HG03280 (cell line): ENCODE data around the gene DUSP22.
"Not testable (repeated sequence)": the region's sequence is repeated elsewhere in the genome, so short reads cannot be mapped to it uniquely, and the experiment has no call there.

Experiments
- ATAC-seq: cut with Tn5 transposase; IDR thresholded peaks from one replicate; pipeline ENCODE4 v1.9.1; 2021; ENCODE audit warnings: mild to moderate bottlenecking, moderate library complexity; ENCODE audit not compliant: unreplicated experiment

Gene DUSP22

GRCh38 chr6:279341-280029 lies 12.8 kb upstream of the DUSP22 start:
- ATAC-seq = no peak

GRCh38 chr6:280775-281468 lies 11.4 kb upstream of the DUSP22 start:
- no peak for ATAC-seq

- ATAC-seq = no peak
Observed at GRCh38 chr6:281469-282103, 10.7 kb upstream of the DUSP22 start.

GRCh38 chr6:282177-282866 lies 10.0 kb upstream of the DUSP22 start:
- no peak for ATAC-seq

- no peak for ATAC-seq
Observed at GRCh38 chr6:282867-283416, 9.3 kb upstream of the DUSP22 start.

GRCh38 chr6:284486-284885 lies 7.8 kb upstream of the DUSP22 start:
- no peak for ATAC-seq

- no peak for ATAC-seq
Observed at GRCh38 chr6:285030-285771, 7.1 kb upstream of the DUSP22 start.

GRCh38 chr6:285902-286301 lies 6.4 kb upstream of the DUSP22 start:
- ATAC-seq = not testable (repeated sequence)

- no peak for ATAC-seq
Observed at GRCh38 chr6:286681-287488, 5.4 kb upstream of the DUSP22 start.

GRCh38 chr6:287489-287860 lies 4.8 kb upstream of the DUSP22 start:
- no peak for ATAC-seq

- no peak for ATAC-seq
Observed at GRCh38 chr6:288866-289265, 3.4 kb upstream of the DUSP22 start.

- no peak for ATAC-seq
Observed at GRCh38 chr6:290111-290922, 2.0 kb upstream of the DUSP22 start.

GRCh38 chr6:291204-291696 lies 1.0 kb upstream of the DUSP22 start:
- ATAC-seq = no peak

- ATAC-seq = peak; percentile 36
Observed at GRCh38 chr6:292506-293192, 362 bp downstream of the DUSP22 start.

GRCh38 chr6:293193-294174 lies 1.2 kb downstream of the DUSP22 start:
- no peak for ATAC-seq

- no peak for ATAC-seq
Observed at GRCh38 chr6:294656-295565, 2.6 kb downstream of the DUSP22 start.
